ENCODE data around the gene MAFG. TPM values are rescaled to one million over a fixed set of nuclear protein-coding genes. Genes with fewer than 3 reads are reported as not detected.

The MAFG gene
- total and polyA plus RNA-seq, 2 of the 13 experiments (the other 11 are each of a cell fraction or from before 2014, with no cell fraction given): 14.5 to 20.0 TPM

GRCh38 chr17:81911277-81911961 is 16.1 kb downstream of the MAFG start, which contains the start of gene PCYT2 (continued):
- TF ChIP-seq, protein P1, sequence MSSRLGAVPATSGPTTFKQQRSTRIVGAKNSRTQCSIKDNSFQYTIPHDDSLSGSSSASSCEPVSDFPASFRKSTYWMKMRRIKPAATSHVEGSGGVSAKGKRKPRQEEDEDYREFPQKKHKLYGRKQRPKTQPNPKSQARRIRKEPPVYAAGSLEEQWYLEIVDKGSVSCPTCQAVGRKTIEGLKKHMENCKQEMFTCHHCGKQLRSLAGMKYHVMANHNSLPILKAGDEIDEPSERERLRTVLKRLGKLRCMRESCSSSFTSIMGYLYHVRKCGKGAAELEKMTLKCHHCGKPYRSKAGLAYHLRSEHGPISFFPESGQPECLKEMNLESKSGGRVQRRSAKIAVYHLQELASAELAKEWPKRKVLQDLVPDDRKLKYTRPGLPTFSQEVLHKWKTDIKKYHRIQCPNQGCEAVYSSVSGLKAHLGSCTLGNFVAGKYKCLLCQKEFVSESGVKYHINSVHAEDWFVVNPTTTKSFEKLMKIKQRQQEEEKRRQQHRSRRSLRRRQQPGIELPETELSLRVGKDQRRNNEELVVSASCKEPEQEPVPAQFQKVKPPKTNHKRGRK (CRISPR knock-in tag; IDR thresholded peaks at IDR 0.05): no peak
- TF ChIP-seq IKZF1 (IDR thresholded peaks at IDR 0.05) (no peak), ZBTB1 (CRISPR knock-in tag; IDR thresholded peaks at IDR 0.05; ENCODE audit: borderline replicate concordance) (no peak), ZSCAN25 (CRISPR knock-in tag; IDR thresholded peaks at IDR 0.05) (no peak), GTF2F1 (IDR thresholded peaks at IDR 0.05; ENCODE audit: low read length) (no peak), MIXL1 (CRISPR knock-in tag; IDR thresholded peaks at IDR 0.05) (no peak), HNRNPK (IDR thresholded peaks at IDR 0.05; ENCODE audit: low read depth, low read length, poor library complexity, severe bottlenecking) (no peak), HNRNPL (IDR thresholded peaks at IDR 0.05; ENCODE audit: low read depth, low read length) (0 out of 2 replicates have a peak, but pooled peaks have one; percentile 21), GABPA (IDR thresholded peaks at IDR 0.05; ENCODE audit: low read depth, low read length) (no peak), GABPA (CRISPR knock-in tag; IDR thresholded peaks at IDR 0.05; ENCODE audit: low read depth) (no peak), BRD4 (CRISPR knock-in tag; IDR thresholded peaks at IDR 0.05) (no peak; the same call in 1 of the 2 replicates), TERF1 (CRISPR knock-in tag; IDR thresholded peaks at IDR 0.05) (no peak), ZNF878 (CRISPR knock-in tag; IDR thresholded peaks at IDR 0.05) (no peak), HMGA1 (CRISPR knock-in tag; conservative IDR thresholded peaks at IDR 0.05) (no peak), YEATS2 (CRISPR knock-in tag; IDR thresholded peaks at IDR 0.05; ENCODE audit: borderline replicate concordance) (no peak), ZBTB38 (CRISPR knock-in tag; IDR thresholded peaks at IDR 0.05) (no peak), ATAD3A (CRISPR knock-in tag; IDR thresholded peaks at IDR 0.05) (no peak), PITX1 (CRISPR knock-in tag; IDR thresholded peaks at IDR 0.05) (no peak), PHF21A (CRISPR knock-in tag; IDR thresholded peaks at IDR 0.05) (no peak; the same call in 1 of the 2 replicates), ATF7-NPFF (CRISPR knock-in tag; IDR thresholded peaks at IDR 0.05; ENCODE audit: low read depth) (0 out of 2 replicates have a peak, but pooled peaks have one; percentile 49), ZNF160 (CRISPR knock-in tag; IDR thresholded peaks at IDR 0.05) (no peak; the same call in 1 of the 2 replicates), ZNF605 (CRISPR knock-in tag; IDR thresholded peaks at IDR 0.05) (no peak), ZFP1 (CRISPR knock-in tag; IDR thresholded peaks at IDR 0.05) (no peak), ZNF83 (CRISPR knock-in tag; IDR thresholded peaks at IDR 0.05; ENCODE audit: borderline replicate concordance) (no peak), MLX (CRISPR knock-in tag; IDR thresholded peaks at IDR 0.05) (no peak), PHF5A (CRISPR knock-in tag; IDR thresholded peaks at IDR 0.05; ENCODE audit: low read depth, unreplicated experiment) (no peak)
- TF ChIP-seq, protein P2, sequence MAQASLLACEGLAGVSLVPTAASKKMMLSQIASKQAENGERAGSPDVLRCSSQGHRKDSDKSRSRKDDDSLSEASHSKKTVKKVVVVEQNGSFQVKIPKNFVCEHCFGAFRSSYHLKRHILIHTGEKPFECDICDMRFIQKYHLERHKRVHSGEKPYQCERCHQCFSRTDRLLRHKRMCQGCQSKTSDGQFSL (CRISPR knock-in tag; IDR thresholded peaks at IDR 0.05): no peak
- TF ChIP-seq, protein P3, sequence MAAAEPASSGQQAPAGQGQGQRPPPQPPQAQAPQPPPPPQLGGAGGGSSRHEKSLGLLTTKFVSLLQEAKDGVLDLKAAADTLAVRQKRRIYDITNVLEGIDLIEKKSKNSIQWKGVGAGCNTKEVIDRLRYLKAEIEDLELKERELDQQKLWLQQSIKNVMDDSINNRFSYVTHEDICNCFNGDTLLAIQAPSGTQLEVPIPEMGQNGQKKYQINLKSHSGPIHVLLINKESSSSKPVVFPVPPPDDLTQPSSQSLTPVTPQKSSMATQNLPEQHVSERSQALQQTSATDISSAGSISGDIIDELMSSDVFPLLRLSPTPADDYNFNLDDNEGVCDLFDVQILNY (CRISPR knock-in tag; conservative IDR thresholded peaks at IDR 0.05): no peak

Measured in HepG2 (cell line).